ENCODE data around the gene TKTL1.

The TKTL1 gene

DNA sequence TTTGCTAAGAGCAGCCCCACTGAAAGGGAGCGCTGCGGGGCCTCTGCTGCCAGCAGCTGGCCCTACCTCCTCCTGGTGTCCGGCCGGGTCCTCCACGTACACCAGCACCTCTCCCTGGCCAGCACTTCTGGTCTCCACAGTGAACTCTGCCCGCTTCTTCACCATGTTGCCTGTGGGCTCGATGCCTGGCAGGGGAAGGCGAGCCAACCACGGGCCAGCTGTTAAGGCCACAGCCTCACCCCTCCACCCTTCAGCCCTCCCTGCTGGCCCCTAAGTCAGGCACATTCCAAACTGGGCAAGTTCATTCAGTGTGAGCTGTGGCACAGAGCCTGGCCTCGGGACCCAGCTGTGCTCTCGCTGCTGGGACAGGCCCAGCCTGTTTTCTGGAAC, 71.1 kb downstream of the TKTL1 start:
- no peak overlapping the region for H3K27ac ChIP-seq
- no peak overlapping the region for H2AFZ ChIP-seq
- no peaks in the 10 kb centered on the region for H3K9me3 ChIP-seq (ENCODE audit: control insufficient read depth, low read length)
- TF ChIP-seq, protein P1, sequence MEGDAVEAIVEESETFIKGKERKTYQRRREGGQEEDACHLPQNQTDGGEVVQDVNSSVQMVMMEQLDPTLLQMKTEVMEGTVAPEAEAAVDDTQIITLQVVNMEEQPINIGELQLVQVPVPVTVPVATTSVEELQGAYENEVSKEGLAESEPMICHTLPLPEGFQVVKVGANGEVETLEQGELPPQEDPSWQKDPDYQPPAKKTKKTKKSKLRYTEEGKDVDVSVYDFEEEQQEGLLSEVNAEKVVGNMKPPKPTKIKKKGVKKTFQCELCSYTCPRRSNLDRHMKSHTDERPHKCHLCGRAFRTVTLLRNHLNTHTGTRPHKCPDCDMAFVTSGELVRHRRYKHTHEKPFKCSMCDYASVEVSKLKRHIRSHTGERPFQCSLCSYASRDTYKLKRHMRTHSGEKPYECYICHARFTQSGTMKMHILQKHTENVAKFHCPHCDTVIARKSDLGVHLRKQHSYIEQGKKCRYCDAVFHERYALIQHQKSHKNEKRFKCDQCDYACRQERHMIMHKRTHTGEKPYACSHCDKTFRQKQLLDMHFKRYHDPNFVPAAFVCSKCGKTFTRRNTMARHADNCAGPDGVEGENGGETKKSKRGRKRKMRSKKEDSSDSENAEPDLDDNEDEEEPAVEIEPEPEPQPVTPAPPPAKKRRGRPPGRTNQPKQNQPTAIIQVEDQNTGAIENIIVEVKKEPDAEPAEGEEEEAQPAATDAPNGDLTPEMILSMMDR (IDR thresholded peaks at IDR 0.05) = no peak
- no peaks in the 10 kb centered on the region for H3K27me3 ChIP-seq (ENCODE audit: control insufficient read depth, insufficient read depth, low read length)
- H3K9ac ChIP-seq = no peak overlapping the region
- no peaks in the 10 kb centered on the region for H3K4me1 ChIP-seq
- no peaks in the 10 kb centered on the region for H3K36me3 ChIP-seq (ENCODE audit: control insufficient read depth, insufficient read depth, low read length)
- H3K79me2 ChIP-seq = no peaks in the 10 kb centered on the region
- H3K4me2 ChIP-seq (ENCODE audit: low read length) = no peak overlapping the region
- H3K4me3 ChIP-seq (ENCODE audit: low read depth, low read length) = no peak overlapping the region

- Histone ChIP-seq H3K36me3 (ENCODE audit: control insufficient read depth, insufficient read depth, low read length) (no peaks in the 10 kb centered on the region), H2AFZ (no peak overlapping the region), H3K4me3 (ENCODE audit: low read depth, low read length) (no peak overlapping the region), H3K4me2 (ENCODE audit: low read length) (no peak overlapping the region), H3K9me3 (ENCODE audit: control insufficient read depth, low read length) (no peaks in the 10 kb centered on the region), H3K9ac (no peak overlapping the region), H3K27ac (no peak overlapping the region), H3K27me3 (ENCODE audit: control insufficient read depth, insufficient read depth, low read length) (no peaks in the 10 kb centered on the region), H3K4me1 (no peaks in the 10 kb centered on the region), H3K79me2 (no peaks in the 10 kb centered on the region)
- TF ChIP-seq, protein P1 (IDR thresholded peaks at IDR 0.05) = no peak
Observed at GRCh38 chrX:154367474-154368308, 72.1 kb downstream of the TKTL1 start.

- H3K27me3 ChIP-seq (ENCODE audit: control insufficient read depth, insufficient read depth, low read length) = no peaks in the 10 kb centered on the region
- H3K9me3 ChIP-seq (ENCODE audit: control insufficient read depth, low read length) = no peaks in the 10 kb centered on the region
- no peak overlapping the region for H3K9ac ChIP-seq
- H3K27ac ChIP-seq = peak overlapping the region; percentile 47
- H3K4me1 ChIP-seq = no peaks in the 10 kb centered on the region
- H3K79me2 ChIP-seq = no peaks in the 10 kb centered on the region
- H3K4me3 ChIP-seq (ENCODE audit: low read depth, low read length) = no peak overlapping the region
- H2AFZ ChIP-seq = no peak overlapping the region
- H3K36me3 ChIP-seq (ENCODE audit: control insufficient read depth, insufficient read depth, low read length) = no peaks in the 10 kb centered on the region
- TF ChIP-seq, protein P1 (IDR thresholded peaks at IDR 0.05) = no peak
- no peak overlapping the region for H3K4me2 ChIP-seq (ENCODE audit: low read length)
Observed at GRCh38 chrX:154368630-154369448, 73.2 kb downstream of the TKTL1 start.

- H3K4me3 ChIP-seq (ENCODE audit: low read depth, low read length) = peak overlapping the region; percentile 9
- no peaks in the 10 kb centered on the region for H3K9me3 ChIP-seq (ENCODE audit: control insufficient read depth, low read length)
- H3K79me2 ChIP-seq = no peaks in the 10 kb centered on the region
- no peaks in the 10 kb centered on the region for H3K27me3 ChIP-seq (ENCODE audit: control insufficient read depth, insufficient read depth, low read length)
- no peak overlapping the region for H2AFZ ChIP-seq
- H3K27ac ChIP-seq = peak overlapping the region; percentile 47
- no peak overlapping the region for H3K4me2 ChIP-seq (ENCODE audit: low read length)
- H3K4me1 ChIP-seq = no peaks in the 10 kb centered on the region
- TF ChIP-seq, protein P1 (IDR thresholded peaks at IDR 0.05) = no peak
- no peaks in the 10 kb centered on the region for H3K36me3 ChIP-seq (ENCODE audit: control insufficient read depth, insufficient read depth, low read length)
- H3K9ac ChIP-seq = no peak overlapping the region
Observed at GRCh38 chrX:154369449-154370299, 74.1 kb downstream of the TKTL1 start.
